B cell (primary cell): ENCODE measurements around the gene PHLPP2.

Source experiments
- CTCF ChIP-seq: fragments of 200-600 bp; IDR thresholded peaks from one replicate; pipeline ENCODE4 v1.8.0; 2022; ENCODE audit warnings: antibody characterized with exemption, mild to moderate bottlenecking
- EZH2 ChIP-seq: IDR thresholded peaks from 2 replicates; pipeline ENCODE4 v1.6.1; 2012; ENCODE audit warnings: borderline replicate concordance, low read depth, mild to moderate bottlenecking, moderate library complexity, low read length; ENCODE audit not compliant: insufficient read depth, poor library complexity, severe bottlenecking

DNA sequence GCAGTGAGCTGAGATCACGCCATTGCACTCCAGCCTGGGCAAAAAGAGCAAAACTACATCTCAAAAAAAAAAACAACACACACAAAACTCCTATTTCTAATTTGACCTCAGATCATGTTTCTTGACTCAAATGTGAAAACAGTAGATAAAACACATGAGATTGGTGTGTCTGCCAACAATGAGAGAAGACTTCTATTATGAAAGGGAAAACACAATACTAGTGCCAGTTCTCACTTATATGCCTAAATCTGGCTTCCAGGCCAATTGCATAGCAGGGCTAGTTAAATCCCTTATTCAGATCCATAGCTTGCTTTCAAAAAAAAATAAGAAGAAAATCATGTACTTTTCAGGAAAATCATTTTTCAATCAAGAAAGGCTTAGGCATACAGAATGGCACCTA, 44.7 kb upstream of the PHLPP2 start:
- TF ChIP-seq CTCF (no peak), EZH2 (no peak)
